Testis (tissue), 2 donors: ENCODE results near the gene LIPG.

ENCODE experiments used
- POLR2A ChIP-seq: fragments of 450-650 bp; IDR thresholded peaks from one replicate; pipeline ENCODE4 v1.6.1; 2017; ENCODE audit warnings: antibody characterized with exemption, mild to moderate bottlenecking, moderate library complexity
- TF ChIP-seq, protein P1 (sequence below), 3 experiments: fragments of 450-650 bp in 2 of 3; fragments of 200-600 bp in 1 of 3; sonication (generic) in 1 of 3; IDR thresholded peaks; one replicate each; pipeline ENCODE4 v1.5.1; 2016 to 2019; ENCODE audit warnings: antibody characterized with exemption in 3 of 3, mild to moderate bottlenecking in 2 of 3, moderate library complexity in 1 of 3

DNA sequence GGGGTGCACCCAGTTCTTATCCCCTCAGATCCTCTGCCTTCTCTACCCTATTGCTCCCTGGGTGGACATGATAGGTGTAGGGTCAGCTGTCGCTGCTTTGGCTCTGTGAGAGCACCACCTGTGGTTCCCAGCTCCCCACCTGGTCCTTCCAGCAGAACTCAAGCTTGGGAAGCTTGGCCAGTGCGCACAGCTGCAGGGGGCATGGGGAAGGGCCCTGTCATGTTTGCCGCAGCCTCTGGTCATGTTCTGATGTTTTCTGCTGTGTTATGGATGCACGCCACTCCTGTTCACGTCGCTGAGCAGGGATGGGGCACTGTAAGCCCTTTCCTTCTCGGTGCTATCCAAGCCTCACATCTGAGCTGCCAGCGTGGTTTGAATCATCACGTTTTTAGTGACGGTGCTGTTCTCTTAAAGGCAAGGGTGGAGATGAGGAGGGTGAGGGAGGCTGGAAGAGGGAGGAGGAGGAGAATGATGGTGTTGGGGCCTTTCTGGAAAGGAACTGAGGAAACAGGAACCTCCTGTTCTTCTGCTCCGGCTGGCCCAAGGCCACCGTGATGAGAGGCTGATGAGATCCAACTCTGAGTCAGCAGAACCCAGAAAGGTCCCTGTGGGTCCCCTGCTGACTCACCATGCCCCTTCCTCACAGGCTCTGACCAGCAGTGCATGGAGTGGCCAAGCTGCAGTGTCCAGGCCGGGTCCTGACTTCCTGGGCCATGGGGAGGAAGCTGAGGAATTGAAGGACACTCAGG is 78.0 kb downstream of the LIPG start:
- TF ChIP-seq, protein P1, sequence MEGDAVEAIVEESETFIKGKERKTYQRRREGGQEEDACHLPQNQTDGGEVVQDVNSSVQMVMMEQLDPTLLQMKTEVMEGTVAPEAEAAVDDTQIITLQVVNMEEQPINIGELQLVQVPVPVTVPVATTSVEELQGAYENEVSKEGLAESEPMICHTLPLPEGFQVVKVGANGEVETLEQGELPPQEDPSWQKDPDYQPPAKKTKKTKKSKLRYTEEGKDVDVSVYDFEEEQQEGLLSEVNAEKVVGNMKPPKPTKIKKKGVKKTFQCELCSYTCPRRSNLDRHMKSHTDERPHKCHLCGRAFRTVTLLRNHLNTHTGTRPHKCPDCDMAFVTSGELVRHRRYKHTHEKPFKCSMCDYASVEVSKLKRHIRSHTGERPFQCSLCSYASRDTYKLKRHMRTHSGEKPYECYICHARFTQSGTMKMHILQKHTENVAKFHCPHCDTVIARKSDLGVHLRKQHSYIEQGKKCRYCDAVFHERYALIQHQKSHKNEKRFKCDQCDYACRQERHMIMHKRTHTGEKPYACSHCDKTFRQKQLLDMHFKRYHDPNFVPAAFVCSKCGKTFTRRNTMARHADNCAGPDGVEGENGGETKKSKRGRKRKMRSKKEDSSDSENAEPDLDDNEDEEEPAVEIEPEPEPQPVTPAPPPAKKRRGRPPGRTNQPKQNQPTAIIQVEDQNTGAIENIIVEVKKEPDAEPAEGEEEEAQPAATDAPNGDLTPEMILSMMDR (IDR thresholded peaks at IDR 0.05): no peak
- TF ChIP-seq POLR2A: no peak
